Astrocyte (in vitro differentiated cells and primary cell): ENCODE results near the gene NPTX1. TPM values are rescaled to one million over a fixed set of nuclear protein-coding genes. Genes with fewer than 3 reads are reported as not detected.
A peak's percentile ranks its signal among the peaks of the same experiment; 100 is the strongest.

ENCODE experiments used
- DNase-seq: peaks from one replicate; pipeline ENCODE4 v3.0.0-alpha.2; 2010; ENCODE audit warnings: low read depth
- FAIRE-seq: peaks from 2 replicates; lab custom pipeline; 2011; peaks lifted over from hg19 to GRCh38; lab: Jason Lieb, UNC
- H2AFZ ChIP-seq: 2 replicates; pipeline ENCODE4 v1.6.0; 2012; ENCODE audit warnings: low read depth, low read length, inconsistent platforms
- H3K27ac ChIP-seq: 2 replicates; pipeline ENCODE4 v1.5.1; 2011; ENCODE audit warnings: low read depth, low read length, inconsistent platforms
- H3K27me3 ChIP-seq: 2 replicates; pipeline ENCODE4 v1.6.0; 2011; ENCODE audit warnings: low read length, inconsistent platforms; ENCODE audit not compliant: insufficient read depth
- H3K36me3 ChIP-seq: 2 replicates; pipeline ENCODE4 v1.5.1; 2011; ENCODE audit warnings: low read length, inconsistent platforms; ENCODE audit not compliant: insufficient read depth
- H3K4me1 ChIP-seq: 2 replicates; pipeline ENCODE4 v1.5.1; 2011; ENCODE audit warnings: low read length, inconsistent platforms; ENCODE audit not compliant: insufficient read depth
- H3K4me2 ChIP-seq: 2 replicates; pipeline ENCODE4 v1.6.0; 2012; ENCODE audit warnings: low read length, inconsistent platforms
- H3K4me3 ChIP-seq: 2 replicates; pipeline ENCODE4 v1.5.1; 2011; ENCODE audit warnings: low read depth, mild to moderate bottlenecking, low read length, inconsistent platforms; ENCODE audit not compliant: insufficient read depth
- H3K79me2 ChIP-seq: 2 replicates; pipeline ENCODE4 v1.6.0; 2012; ENCODE audit warnings: mild to moderate bottlenecking, low read length, inconsistent platforms; ENCODE audit not compliant: insufficient read depth
- H3K9ac ChIP-seq: 2 replicates; pipeline ENCODE4 v1.6.0; 2012; ENCODE audit warnings: mild to moderate bottlenecking, low read length, inconsistent platforms
- H3K9me3 ChIP-seq: 2 replicates; pipeline ENCODE4 v1.5.1; 2012; ENCODE audit warnings: low read depth, mild to moderate bottlenecking, low read length, inconsistent platforms; ENCODE audit not compliant: insufficient read depth
- H4K20me1 ChIP-seq: 2 replicates; pipeline ENCODE4 v1.6.0; 2012; ENCODE audit warnings: low read length, inconsistent platforms; ENCODE audit not compliant: insufficient read depth
- H3K27ac Mint-ChIP-seq: one replicate; pipeline ENCODE4 v1.8.0; 2021; ENCODE audit warnings: mild to moderate bottlenecking, mixed read lengths; ENCODE audit not compliant: unreplicated experiment
- H3K27me3 Mint-ChIP-seq: one replicate; pipeline ENCODE4 v1.8.0; 2021; ENCODE audit warnings: low read depth, mixed read lengths; ENCODE audit not compliant: unreplicated experiment
- H3K36me3 Mint-ChIP-seq: one replicate; pipeline ENCODE4 v1.8.0; 2021; ENCODE audit warnings: low read depth, mixed read lengths; ENCODE audit not compliant: unreplicated experiment
- H3K4me1 Mint-ChIP-seq: one replicate; pipeline ENCODE4 v1.8.0; 2021; ENCODE audit warnings: low read depth, mixed read lengths; ENCODE audit not compliant: unreplicated experiment
- H3K4me3 Mint-ChIP-seq: one replicate; pipeline ENCODE4 v1.8.0; 2021; ENCODE audit warnings: mild to moderate bottlenecking, moderate library complexity, mixed read lengths; ENCODE audit not compliant: unreplicated experiment
- H3K9me3 Mint-ChIP-seq: one replicate; pipeline ENCODE4 v1.8.0; 2021; ENCODE audit warnings: mild to moderate bottlenecking, mixed read lengths; ENCODE audit not compliant: unreplicated experiment
- EZH2 ChIP-seq: IDR thresholded peaks from 2 replicates; pipeline ENCODE4 v1.6.1; 2012; ENCODE audit warnings: mild to moderate bottlenecking, low read length, inconsistent platforms; ENCODE audit not compliant: insufficient read depth
- total RNA-seq: library from RNA; stranded (reverse); gene quantifications from 2 replicates; pipeline ENCODE4 v1.2.1, GENCODE V29; 2021
- TF ChIP-seq, protein P1 (sequence below): IDR thresholded peaks from 2 replicates; pipeline ENCODE4 v1.5.1; 2011; ENCODE audit warnings: low read depth, mild to moderate bottlenecking, inconsistent platforms, low read length, moderate library complexity; ENCODE audit not compliant: insufficient read depth

The NPTX1 gene
- total RNA-seq, 1 donor from 2014 or later, result 0.43 TPM

DNA sequence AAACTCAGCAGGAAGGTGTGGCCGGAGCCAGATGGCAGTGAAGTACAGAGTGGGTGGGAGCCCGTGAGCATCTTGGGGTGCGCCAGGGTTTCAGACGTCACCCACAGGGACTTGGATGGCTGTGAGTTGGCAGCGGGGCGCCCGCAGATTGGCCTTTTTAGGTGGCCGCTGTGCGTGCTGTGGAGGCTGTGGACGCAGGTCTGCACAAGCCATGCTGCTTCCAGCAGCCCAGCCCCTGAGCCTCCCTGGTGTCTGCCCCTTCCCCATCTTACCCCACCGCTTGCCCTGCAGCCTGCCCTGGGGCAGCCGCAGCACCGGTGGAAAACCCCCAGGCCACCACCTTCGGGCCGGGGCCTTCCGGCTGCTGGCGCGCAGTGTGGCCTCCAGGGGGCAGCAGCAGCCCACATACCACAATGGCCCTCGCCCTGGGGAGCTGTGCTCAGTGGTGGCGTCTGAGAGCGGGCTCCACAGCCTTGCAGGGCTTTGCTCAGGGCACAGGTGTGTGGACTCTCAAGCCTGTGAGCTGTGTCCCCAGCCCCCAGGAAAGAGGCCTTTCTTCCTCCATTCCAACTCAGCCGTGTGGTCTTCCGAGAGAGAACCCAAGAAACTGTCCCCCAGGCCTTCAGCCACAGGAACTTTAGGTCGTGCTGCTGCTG, 49.6 kb downstream of the NPTX1 start:
- Mint-ChIP-seq H3K27ac (no peak overlapping the region), H3K4me3 (no peak overlapping the region), H3K27me3 (peaks cover 2% of the 10 kb centered on the region), H3K36me3 (peaks cover 2% of the 10 kb centered on the region), H3K4me1 (no peaks in the 10 kb centered on the region), H3K9me3 (no peaks in the 10 kb centered on the region)
- Histone ChIP-seq H3K9me3 (no peaks in the 10 kb centered on the region), H3K27ac (no peak overlapping the region), H2AFZ (no peak overlapping the region), H3K27me3 (no peaks in the 10 kb centered on the region), H3K79me2 (no peaks in the 10 kb centered on the region), H3K9ac (no peak overlapping the region), H3K4me2 (no peak overlapping the region), H4K20me1 (peaks cover 3% of the 10 kb centered on the region), H3K36me3 (no peaks in the 10 kb centered on the region), H3K4me1 (no peaks in the 10 kb centered on the region), H3K4me3 (no peak overlapping the region)
- DNase-seq (peak; percentile 12), FAIRE-seq (no peak)
- no peak for TF ChIP-seq EZH2
- TF ChIP-seq, protein P1, sequence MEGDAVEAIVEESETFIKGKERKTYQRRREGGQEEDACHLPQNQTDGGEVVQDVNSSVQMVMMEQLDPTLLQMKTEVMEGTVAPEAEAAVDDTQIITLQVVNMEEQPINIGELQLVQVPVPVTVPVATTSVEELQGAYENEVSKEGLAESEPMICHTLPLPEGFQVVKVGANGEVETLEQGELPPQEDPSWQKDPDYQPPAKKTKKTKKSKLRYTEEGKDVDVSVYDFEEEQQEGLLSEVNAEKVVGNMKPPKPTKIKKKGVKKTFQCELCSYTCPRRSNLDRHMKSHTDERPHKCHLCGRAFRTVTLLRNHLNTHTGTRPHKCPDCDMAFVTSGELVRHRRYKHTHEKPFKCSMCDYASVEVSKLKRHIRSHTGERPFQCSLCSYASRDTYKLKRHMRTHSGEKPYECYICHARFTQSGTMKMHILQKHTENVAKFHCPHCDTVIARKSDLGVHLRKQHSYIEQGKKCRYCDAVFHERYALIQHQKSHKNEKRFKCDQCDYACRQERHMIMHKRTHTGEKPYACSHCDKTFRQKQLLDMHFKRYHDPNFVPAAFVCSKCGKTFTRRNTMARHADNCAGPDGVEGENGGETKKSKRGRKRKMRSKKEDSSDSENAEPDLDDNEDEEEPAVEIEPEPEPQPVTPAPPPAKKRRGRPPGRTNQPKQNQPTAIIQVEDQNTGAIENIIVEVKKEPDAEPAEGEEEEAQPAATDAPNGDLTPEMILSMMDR, result peak; percentile 70

DNA sequence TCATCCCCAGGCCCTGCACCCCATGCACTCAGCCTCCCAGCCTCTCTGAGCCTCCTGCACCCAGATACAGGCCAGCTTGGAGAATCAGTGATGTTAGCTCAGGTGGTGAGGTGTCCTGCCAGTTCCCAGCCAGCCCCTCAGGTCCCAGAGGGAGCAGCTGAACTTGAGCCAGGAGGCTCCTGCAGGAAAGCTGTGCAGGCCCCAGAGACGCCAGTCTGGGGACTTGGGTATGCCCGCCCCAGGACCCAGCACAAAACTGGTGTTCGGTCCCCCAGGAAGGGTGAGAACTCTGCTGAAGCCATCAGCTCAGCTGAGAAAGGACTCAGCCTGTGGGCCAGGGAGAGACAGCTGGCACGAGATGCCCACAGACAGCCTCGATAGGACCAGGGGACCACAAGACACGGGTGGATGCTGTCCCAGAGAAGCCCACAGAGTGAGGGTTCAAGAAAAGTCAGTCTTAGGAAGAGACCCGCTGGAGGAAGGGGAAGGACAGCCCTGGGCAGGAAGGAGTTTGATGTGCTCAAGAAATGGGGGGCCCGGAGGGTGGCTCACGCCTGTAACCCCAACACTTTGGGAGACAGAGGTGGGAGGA, 50.5 kb downstream of the NPTX1 start:
- H3K27ac Mint-ChIP-seq, result no peak overlapping the region
- Histone ChIP-seq H3K4me2 (no peak overlapping the region), H3K9me3 (no peaks in the 10 kb centered on the region), H3K4me3 (no peak overlapping the region), H3K4me1 (no peaks in the 10 kb centered on the region), H3K79me2 (no peaks in the 10 kb centered on the region), H2AFZ (no peak overlapping the region), H3K36me3 (no peaks in the 10 kb centered on the region), H3K27me3 (no peaks in the 10 kb centered on the region), H3K9ac (no peak overlapping the region), H3K27ac (no peak overlapping the region), H4K20me1 (peaks cover 8% of the 10 kb centered on the region)
- H3K27me3 Mint-ChIP-seq, result no peaks in the 10 kb centered on the region
- no peaks in the 10 kb centered on the region for H3K9me3 Mint-ChIP-seq
- H3K4me3 Mint-ChIP-seq, result no peak overlapping the region
- H3K36me3 Mint-ChIP-seq, result peaks cover 2% of the 10 kb centered on the region
- H3K4me1 Mint-ChIP-seq, result no peaks in the 10 kb centered on the region
- DNase-seq, result no peak
- no peak for FAIRE-seq
- TF ChIP-seq, protein P1, result no peak
- TF ChIP-seq EZH2, result no peak
